Left ventricle myocardium superior (tissue), 1 donor: ENCODE results near the gene SPATS2. TPM values are rescaled to one million over a fixed set of nuclear protein-coding genes. Genes with fewer than 3 reads are reported as not detected.

Experiments used
- ATAC-seq: fragments of 200-7000 bp; cut with Tn5 transposase; one replicate; pipeline ENCODE4 v1.9.1; 2020; ENCODE audit warnings: mild to moderate bottlenecking, moderate library complexity
- DNase-seq: peaks from one replicate; pipeline ENCODE4 v3.0.0-alpha.2; 2020
- intact Hi-C: fragments of 100-400 bp; cut with micrococcal nuclease; formaldehyde crosslinking; loops from one replicate; pipeline ENCODE4 v1.11.0; 2022
- total RNA-seq: library from RNA; stranded (reverse); fragmentation: NEBNext Ultra II Directional; extraction: Animal tissue kit (Norgen Biotek cat#: 25700); gene quantifications from one replicate; pipeline ENCODE4 v1.2.1, GENCODE V29; 2021
- donor health status: DM: no; HTN: yes; CAD: no; lungs with severe emphysema.

SPATS2 gene
- total RNA-seq, 1 donor from 2014 or later, result 5.7 TPM

- DNase-seq (no peak), ATAC-seq (no peak)
- intact Hi-C loops, result no loop called here
These were observed 81.6 kb downstream of the SPATS2 start for GRCh38 chr12:49448858-49449257.

GRCh38 chr12:49451468-49452259 lies 84.4 kb downstream of the SPATS2 start:
- intact Hi-C loops, result no loop called here
- DNase-seq (no peak), ATAC-seq (no peak)

- no peak for ATAC-seq
- intact Hi-C loops, result no loop called here
- no peak for DNase-seq
These were observed 88.2 kb downstream of the SPATS2 start for GRCh38 chr12:49455501-49455900.

- intact Hi-C loops, result no loop called here
- ATAC-seq (peak; percentile 64), DNase-seq (no peak)
These were observed 88.9 kb downstream of the SPATS2 start for GRCh38 chr12:49456131-49456679.

GRCh38 chr12:49458816-49459215 lies 91.6 kb downstream of the SPATS2 start:
- ATAC-seq (no peak), DNase-seq (no peak)
- intact Hi-C loops, result no loop called here

- ATAC-seq, result no peak
- intact Hi-C loops, result no loop called here
- no peak for DNase-seq
These were observed 94.0 kb downstream of the SPATS2 start for GRCh38 chr12:49461221-49461620.

- intact Hi-C loops, result no loop called here
- ATAC-seq, result peak; percentile 97
- DNase-seq, result peak; percentile 73
These were observed 95.0 kb downstream of the SPATS2 start for GRCh38 chr12:49462083-49462744.

- DNase-seq, result no peak
- intact Hi-C loops, result no loop called here
- ATAC-seq, result no peak
These were observed 97.9 kb downstream of the SPATS2 start for GRCh38 chr12:49465132-49465531.

GRCh38 chr12:49470986-49471385 lies 103.7 kb downstream of the SPATS2 start:
- intact Hi-C loops, result no loop called here
- no peak for DNase-seq
- no peak for ATAC-seq

- DNase-seq (no peak), ATAC-seq (no peak)
- intact Hi-C loops, result no loop called here
These were observed 104.3 kb downstream of the SPATS2 start for GRCh38 chr12:49471557-49471956.

- ATAC-seq (no peak), DNase-seq (no peak)
- intact Hi-C loops, result no loop called here
These were observed 108.8 kb downstream of the SPATS2 start for GRCh38 chr12:49476091-49476490.

GRCh38 chr12:49478949-49479664 lies 111.8 kb downstream of the SPATS2 start:
- ATAC-seq (peak; percentile 78), DNase-seq (no peak)
- intact Hi-C loops, result no loop called here

- intact Hi-C loops, result no loop called here
- DNase-seq, result no peak
- no peak for ATAC-seq
These were observed 115.1 kb downstream of the SPATS2 start for GRCh38 chr12:49482095-49483051.

GRCh38 chr12:49483619-49484018 lies 116.4 kb downstream of the SPATS2 start:
- intact Hi-C loops, result no loop called here
- DNase-seq (no peak), ATAC-seq (no peak)

GRCh38 chr12:49487605-49488004 lies 120.3 kb downstream of the SPATS2 start:
- intact Hi-C loops, result no loop called here
- ATAC-seq (no peak), DNase-seq (no peak)

GRCh38 chr12:49489154-49489553 lies 121.9 kb downstream of the SPATS2 start:
- intact Hi-C loops, result no loop called here
- ATAC-seq, result no peak
- DNase-seq, result no peak

GRCh38 chr12:49489720-49490119 lies 122.5 kb downstream of the SPATS2 start:
- ATAC-seq (no peak), DNase-seq (no peak)
- intact Hi-C loops, result no loop called here

- DNase-seq (no peak), ATAC-seq (no peak)
- intact Hi-C loops, result no loop called here
These were observed 124.6 kb downstream of the SPATS2 start for GRCh38 chr12:49491823-49492222.

GRCh38 chr12:49493900-49494299 lies 126.6 kb downstream of the SPATS2 start:
- no peak for ATAC-seq
- no peak for DNase-seq
- intact Hi-C loops, result no loop called here
